SKM-1 (cell line): Measurements from ENCODE around the gene ZSCAN32.

Source experiments
- DNase-seq: peaks from one replicate; lab custom pipeline; 2025; ENCODE audit not compliant: unreplicated experiment; lab: John Stamatoyannopoulos, UW

ZSCAN32 gene

GRCh38 chr16:3358871-3359270 is 41.9 kb downstream of the ZSCAN32 start:
- DNase-seq = no peak

DNA sequence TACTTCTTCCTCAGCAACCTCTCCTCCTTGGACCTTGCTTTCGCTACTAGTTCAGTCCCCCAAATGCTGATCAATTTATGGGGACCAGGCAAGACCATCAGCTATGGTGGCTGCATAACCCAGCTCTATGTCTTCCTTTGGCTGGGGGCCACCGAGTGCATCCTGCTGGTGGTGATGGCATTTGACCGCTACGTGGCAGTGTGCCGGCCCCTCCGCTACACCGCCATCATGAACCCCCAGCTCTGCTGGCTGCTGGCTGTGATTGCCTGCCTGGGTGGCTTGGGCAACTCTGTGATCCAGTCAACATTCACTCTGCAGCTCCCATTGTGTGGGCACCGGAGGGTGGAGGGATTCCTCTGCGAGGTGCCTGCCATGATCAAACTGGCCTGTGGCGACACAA is 44.7 kb downstream of the ZSCAN32 start:
- no peak for DNase-seq

DNA sequence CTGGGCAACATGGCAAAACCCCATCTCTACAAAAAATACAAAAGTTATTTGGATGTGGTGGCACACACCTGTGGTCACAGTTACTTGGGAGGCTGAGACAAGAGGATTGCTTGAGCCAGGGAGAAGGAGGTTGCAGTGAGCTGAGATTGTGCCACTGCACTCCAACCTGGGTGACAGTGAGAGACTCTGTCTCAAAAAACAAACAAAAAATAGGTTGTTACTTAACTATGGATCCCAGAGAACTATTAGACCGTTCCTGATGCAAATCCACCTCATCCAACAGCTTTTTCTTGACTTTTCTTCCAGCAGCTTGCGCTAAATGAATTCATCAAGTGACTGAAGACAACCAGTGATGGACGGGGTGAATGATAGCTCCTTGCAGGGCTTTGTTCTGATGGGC is 45.2 kb downstream of the ZSCAN32 start, which contains the start of gene OR2C1:
TSS of gene OR2C1 (plus strand) at position 301 of the 400 bp plus-strand sequence. CDS start at position 353, 52 bp downstream.
- DNase-seq = no peak

DNA sequence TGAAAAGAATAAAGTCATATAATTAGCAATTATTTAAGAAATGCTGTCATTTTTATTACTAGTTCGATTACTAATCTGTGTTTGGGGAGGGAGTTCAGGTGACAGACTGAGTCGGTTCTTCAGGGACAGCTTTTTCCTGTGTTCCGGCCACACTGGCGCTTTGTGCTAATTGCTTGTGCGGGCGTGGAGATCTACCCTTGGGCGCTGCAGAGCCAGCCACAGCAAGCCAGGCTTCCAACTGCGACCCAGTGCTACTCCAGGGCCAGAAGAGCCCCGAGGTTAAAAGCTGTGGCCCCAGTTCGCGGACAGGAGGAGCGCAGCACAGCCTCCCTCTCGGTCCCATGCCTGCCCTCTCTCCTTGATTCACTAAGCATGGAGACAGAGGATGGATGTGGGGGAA is 51.6 kb downstream of the ZSCAN32 start:
- DNase-seq = no peak

GRCh38 chr16:3348547-3349167 is 52.1 kb downstream of the ZSCAN32 start:
- DNase-seq = no peak

- DNase-seq = no peak
These were observed 53.2 kb downstream of the ZSCAN32 start for GRCh38 chr16:3347586-3347985.

DNA sequence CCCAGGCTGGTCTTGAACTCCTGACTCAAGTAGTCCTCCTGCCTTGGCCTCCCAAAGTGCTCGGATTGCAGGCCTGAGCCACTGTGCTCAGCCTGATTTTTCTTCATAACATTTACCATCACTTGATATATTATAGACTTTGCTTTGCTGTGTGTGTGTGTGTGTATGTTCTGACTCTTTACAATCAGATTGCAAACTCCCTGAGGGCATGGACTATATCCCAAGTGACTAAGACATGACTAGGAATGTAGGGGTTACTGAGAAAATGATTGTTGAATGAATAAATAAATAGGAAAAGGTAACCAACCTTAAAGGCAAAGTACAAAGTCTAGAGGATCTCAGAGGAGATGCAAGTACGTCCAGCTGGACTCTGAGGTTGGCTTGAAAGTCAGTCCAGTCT is 54.8 kb downstream of the ZSCAN32 start:
- no peak for DNase-seq
